Measurements from ENCODE around the gene RNF25. TPM values are rescaled to one million over a fixed set of nuclear protein-coding genes. Genes with fewer than 3 reads are reported as not detected.

RNF25 gene
- total RNA-seq, 1 experiment from 2014 or later: 40.7 TPM

DNA sequence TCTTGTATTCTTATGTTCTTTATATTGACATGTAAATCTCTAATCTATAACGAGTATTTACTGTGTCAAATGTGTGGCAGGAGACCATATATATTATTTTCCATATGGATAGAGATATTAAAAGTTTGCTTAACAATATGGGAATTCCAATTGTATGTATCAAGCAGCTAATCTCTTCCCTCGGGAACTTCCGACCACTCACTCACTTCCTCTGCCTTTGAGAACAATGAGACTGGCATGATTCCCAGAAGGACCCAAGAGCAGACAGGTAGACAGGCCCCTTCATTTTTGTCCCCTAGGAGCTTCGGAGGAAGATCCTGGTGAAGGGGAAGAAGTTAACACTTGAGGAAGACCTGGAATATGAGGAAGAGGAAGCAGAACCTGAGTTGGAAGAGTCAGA is 40.0 kb downstream of the RNF25 start:
- H3K27ac Mint-ChIP-seq: no peak overlapping the region; a peak in 1 of 7 replicates
- Histone ChIP-seq H2BK15ac (ENCODE audit: low read depth, low read length) (no peak overlapping the region), H3K23ac (ENCODE audit: insufficient read length, low read depth, low read length) (no peak overlapping the region), H2BK120ac (ENCODE audit: low read depth, low read length, poor library complexity, severe bottlenecking) (no peak overlapping the region), H3K27me3 (ENCODE audit: insufficient read depth, low read length) (no peaks in the 10 kb centered on the region), H3K14ac (ENCODE audit: insufficient read depth, low read length) (no peak overlapping the region), H2AFZ (ENCODE audit: low read length) (no peak overlapping the region), H2AK5ac (ENCODE audit: insufficient read length, low read length) (no peak overlapping the region), H3K9me3 (ENCODE audit: control insufficient read depth, low read depth, low read length) (no peaks in the 10 kb centered on the region), H4K5ac (ENCODE audit: insufficient read length, low read depth, low read length) (no peak overlapping the region), H2BK5ac (ENCODE audit: insufficient read length, low read length) (no peak overlapping the region), H2BK12ac (ENCODE audit: insufficient read length, low read depth, low read length) (no peak overlapping the region), H4K8ac (replicated peaks; ENCODE audit: insufficient read length, low read depth, low read length) (no peak overlapping the region), H3K4me2 (ENCODE audit: insufficient read depth, insufficient read length, low read length) (no peak overlapping the region), H3K18ac (ENCODE audit: insufficient read length, low read depth, low read length) (no peak overlapping the region), H3K23me2 (ENCODE audit: insufficient read length, low read depth, low read length, poor library complexity, severe bottlenecking) (no peaks in the 10 kb centered on the region), H3K4ac (ENCODE audit: low read depth, low read length) (no peak overlapping the region), H4K20me1 (ENCODE audit: control insufficient read depth, insufficient read depth, insufficient read length) (no peaks in the 10 kb centered on the region), H3K27ac (ENCODE audit: insufficient read length, low read depth, low read length) (no peak overlapping the region), H3K79me1 (ENCODE audit: insufficient read depth, low read depth, low read length, poor library complexity, severe bottlenecking) (no peaks in the 10 kb centered on the region), H3K56ac (ENCODE audit: insufficient read length, low read depth, low read length) (no peak overlapping the region), H3K4me1 (ENCODE audit: insufficient read depth, low read length) (no peaks in the 10 kb centered on the region), H3T11ph (ENCODE audit: low read length) (no peak overlapping the region), H3K79me2 (ENCODE audit: insufficient read depth, low read length) (no peaks in the 10 kb centered on the region), H3K9ac (ENCODE audit: extremely low read depth, insufficient read length, low read length) (no peak overlapping the region), H2BK20ac (ENCODE audit: low read depth, low read length, poor library complexity, severe bottlenecking) (no peak overlapping the region), H4K91ac (ENCODE audit: insufficient read length, low read depth, low read length) (no peak overlapping the region)
- no peaks in the 10 kb centered on the region; a peak in 1 of 5 replicates for H3K9me3 Mint-ChIP-seq
- H3K27me3 Mint-ChIP-seq (ENCODE audit: low read depth): peaks cover 2% of the 10 kb centered on the region
- no CpG with 5 or more reads among the region's 4 CpGs for WGBS (ENCODE audit: extremely low coverage, insufficient read length, low lambda C conversion rate)
- peaks cover 8 to 28% (median 23%) of the 10 kb centered on the region in 3 experiments; a peak in 5 of 7 replicates for H3K36me3 Mint-ChIP-seq (ENCODE audit: insufficient read depth in 1 of 3, low read depth in 3 of 3)
- H3K4me3 Mint-ChIP-seq: no peak overlapping the region
- H3K4me1 Mint-ChIP-seq: no peaks in the 10 kb centered on the region
- DNase-seq: no peak
- TF ChIP-seq, protein P1, sequence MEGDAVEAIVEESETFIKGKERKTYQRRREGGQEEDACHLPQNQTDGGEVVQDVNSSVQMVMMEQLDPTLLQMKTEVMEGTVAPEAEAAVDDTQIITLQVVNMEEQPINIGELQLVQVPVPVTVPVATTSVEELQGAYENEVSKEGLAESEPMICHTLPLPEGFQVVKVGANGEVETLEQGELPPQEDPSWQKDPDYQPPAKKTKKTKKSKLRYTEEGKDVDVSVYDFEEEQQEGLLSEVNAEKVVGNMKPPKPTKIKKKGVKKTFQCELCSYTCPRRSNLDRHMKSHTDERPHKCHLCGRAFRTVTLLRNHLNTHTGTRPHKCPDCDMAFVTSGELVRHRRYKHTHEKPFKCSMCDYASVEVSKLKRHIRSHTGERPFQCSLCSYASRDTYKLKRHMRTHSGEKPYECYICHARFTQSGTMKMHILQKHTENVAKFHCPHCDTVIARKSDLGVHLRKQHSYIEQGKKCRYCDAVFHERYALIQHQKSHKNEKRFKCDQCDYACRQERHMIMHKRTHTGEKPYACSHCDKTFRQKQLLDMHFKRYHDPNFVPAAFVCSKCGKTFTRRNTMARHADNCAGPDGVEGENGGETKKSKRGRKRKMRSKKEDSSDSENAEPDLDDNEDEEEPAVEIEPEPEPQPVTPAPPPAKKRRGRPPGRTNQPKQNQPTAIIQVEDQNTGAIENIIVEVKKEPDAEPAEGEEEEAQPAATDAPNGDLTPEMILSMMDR (conservative IDR thresholded peaks at IDR 0.05): no peak

All from H9 (cell line).